Astrocyte (in vitro differentiated cells and primary cell): ENCODE data around the gene ST8SIA5. TPM values are rescaled to one million over a fixed set of nuclear protein-coding genes. Genes with fewer than 3 reads are reported as not detected.

Experiments used
- DNase-seq: peaks from one replicate; pipeline ENCODE4 v3.0.0-alpha.2; 2010; ENCODE audit warnings: low read depth
- FAIRE-seq: peaks from 2 replicates; lab custom pipeline; 2011; peaks lifted over from hg19 to GRCh38; lab: Jason Lieb, UNC
- H2AFZ ChIP-seq: 2 replicates; pipeline ENCODE4 v1.6.0; 2012; ENCODE audit warnings: low read depth, low read length, inconsistent platforms
- H3K27ac ChIP-seq: 2 replicates; pipeline ENCODE4 v1.5.1; 2011; ENCODE audit warnings: low read depth, low read length, inconsistent platforms
- H3K27me3 ChIP-seq: 2 replicates; pipeline ENCODE4 v1.6.0; 2011; ENCODE audit warnings: low read length, inconsistent platforms; ENCODE audit not compliant: insufficient read depth
- H3K36me3 ChIP-seq: 2 replicates; pipeline ENCODE4 v1.5.1; 2011; ENCODE audit warnings: low read length, inconsistent platforms; ENCODE audit not compliant: insufficient read depth
- H3K4me1 ChIP-seq: 2 replicates; pipeline ENCODE4 v1.5.1; 2011; ENCODE audit warnings: low read length, inconsistent platforms; ENCODE audit not compliant: insufficient read depth
- H3K4me2 ChIP-seq: 2 replicates; pipeline ENCODE4 v1.6.0; 2012; ENCODE audit warnings: low read length, inconsistent platforms
- H3K4me3 ChIP-seq: 2 replicates; pipeline ENCODE4 v1.5.1; 2011; ENCODE audit warnings: low read depth, mild to moderate bottlenecking, low read length, inconsistent platforms; ENCODE audit not compliant: insufficient read depth
- H3K79me2 ChIP-seq: 2 replicates; pipeline ENCODE4 v1.6.0; 2012; ENCODE audit warnings: mild to moderate bottlenecking, low read length, inconsistent platforms; ENCODE audit not compliant: insufficient read depth
- H3K9ac ChIP-seq: 2 replicates; pipeline ENCODE4 v1.6.0; 2012; ENCODE audit warnings: mild to moderate bottlenecking, low read length, inconsistent platforms
- H3K9me3 ChIP-seq: 2 replicates; pipeline ENCODE4 v1.5.1; 2012; ENCODE audit warnings: low read depth, mild to moderate bottlenecking, low read length, inconsistent platforms; ENCODE audit not compliant: insufficient read depth
- H4K20me1 ChIP-seq: 2 replicates; pipeline ENCODE4 v1.6.0; 2012; ENCODE audit warnings: low read length, inconsistent platforms; ENCODE audit not compliant: insufficient read depth
- H3K27ac Mint-ChIP-seq: one replicate; pipeline ENCODE4 v1.8.0; 2021; ENCODE audit warnings: mild to moderate bottlenecking, mixed read lengths; ENCODE audit not compliant: unreplicated experiment
- H3K27me3 Mint-ChIP-seq: one replicate; pipeline ENCODE4 v1.8.0; 2021; ENCODE audit warnings: low read depth, mixed read lengths; ENCODE audit not compliant: unreplicated experiment
- H3K36me3 Mint-ChIP-seq: one replicate; pipeline ENCODE4 v1.8.0; 2021; ENCODE audit warnings: low read depth, mixed read lengths; ENCODE audit not compliant: unreplicated experiment
- H3K4me1 Mint-ChIP-seq: one replicate; pipeline ENCODE4 v1.8.0; 2021; ENCODE audit warnings: low read depth, mixed read lengths; ENCODE audit not compliant: unreplicated experiment
- H3K4me3 Mint-ChIP-seq: one replicate; pipeline ENCODE4 v1.8.0; 2021; ENCODE audit warnings: mild to moderate bottlenecking, moderate library complexity, mixed read lengths; ENCODE audit not compliant: unreplicated experiment
- H3K9me3 Mint-ChIP-seq: one replicate; pipeline ENCODE4 v1.8.0; 2021; ENCODE audit warnings: mild to moderate bottlenecking, mixed read lengths; ENCODE audit not compliant: unreplicated experiment
- EZH2 ChIP-seq: IDR thresholded peaks from 2 replicates; pipeline ENCODE4 v1.6.1; 2012; ENCODE audit warnings: mild to moderate bottlenecking, low read length, inconsistent platforms; ENCODE audit not compliant: insufficient read depth
- total RNA-seq: library from RNA; stranded (reverse); gene quantifications from 2 replicates; pipeline ENCODE4 v1.2.1, GENCODE V29; 2021
- TF ChIP-seq, protein P1 (sequence below): IDR thresholded peaks from 2 replicates; pipeline ENCODE4 v1.5.1; 2011; ENCODE audit warnings: low read depth, mild to moderate bottlenecking, inconsistent platforms, low read length, moderate library complexity; ENCODE audit not compliant: insufficient read depth

ST8SIA5 gene
- total RNA-seq, 1 donor from 2014 or later = 0.36 TPM

DNA sequence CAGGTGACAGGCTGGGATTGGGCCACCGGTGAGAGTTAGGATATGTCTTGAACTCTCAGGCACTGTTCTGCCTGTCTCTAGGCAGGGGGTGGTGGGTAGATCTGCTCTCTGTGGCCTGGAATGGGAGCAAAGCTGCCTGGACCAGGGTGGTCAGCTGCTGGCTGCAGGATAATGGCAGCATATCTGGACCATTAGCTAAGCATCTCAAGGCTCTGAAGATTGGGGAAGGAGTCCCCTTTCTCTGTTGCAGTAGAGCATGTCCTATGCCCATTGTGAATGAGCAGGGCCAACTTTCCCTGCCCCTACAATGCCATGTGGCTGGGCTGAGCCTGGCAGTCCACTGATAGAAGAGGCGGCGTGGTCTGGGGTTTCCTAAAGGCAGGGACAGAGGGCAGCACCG, 134.4 kb downstream of the ST8SIA5 start:
- peaks cover 6% of the 10 kb centered on the region for H3K27me3 ChIP-seq
- H3K27me3 Mint-ChIP-seq = peaks cover 35% of the 10 kb centered on the region
- no peak for TF ChIP-seq EZH2
- TF ChIP-seq, protein P1, sequence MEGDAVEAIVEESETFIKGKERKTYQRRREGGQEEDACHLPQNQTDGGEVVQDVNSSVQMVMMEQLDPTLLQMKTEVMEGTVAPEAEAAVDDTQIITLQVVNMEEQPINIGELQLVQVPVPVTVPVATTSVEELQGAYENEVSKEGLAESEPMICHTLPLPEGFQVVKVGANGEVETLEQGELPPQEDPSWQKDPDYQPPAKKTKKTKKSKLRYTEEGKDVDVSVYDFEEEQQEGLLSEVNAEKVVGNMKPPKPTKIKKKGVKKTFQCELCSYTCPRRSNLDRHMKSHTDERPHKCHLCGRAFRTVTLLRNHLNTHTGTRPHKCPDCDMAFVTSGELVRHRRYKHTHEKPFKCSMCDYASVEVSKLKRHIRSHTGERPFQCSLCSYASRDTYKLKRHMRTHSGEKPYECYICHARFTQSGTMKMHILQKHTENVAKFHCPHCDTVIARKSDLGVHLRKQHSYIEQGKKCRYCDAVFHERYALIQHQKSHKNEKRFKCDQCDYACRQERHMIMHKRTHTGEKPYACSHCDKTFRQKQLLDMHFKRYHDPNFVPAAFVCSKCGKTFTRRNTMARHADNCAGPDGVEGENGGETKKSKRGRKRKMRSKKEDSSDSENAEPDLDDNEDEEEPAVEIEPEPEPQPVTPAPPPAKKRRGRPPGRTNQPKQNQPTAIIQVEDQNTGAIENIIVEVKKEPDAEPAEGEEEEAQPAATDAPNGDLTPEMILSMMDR = no peak
- no peaks in the 10 kb centered on the region for H3K79me2 ChIP-seq
- DNase-seq (no peak), FAIRE-seq (no peak)
- H3K4me2 ChIP-seq = no peak overlapping the region
- H3K4me3 ChIP-seq = no peak overlapping the region
- no peaks in the 10 kb centered on the region for H3K36me3 Mint-ChIP-seq
- no peak overlapping the region for H3K4me3 Mint-ChIP-seq
- no peak overlapping the region for H2AFZ ChIP-seq
- no peak overlapping the region for H3K27ac ChIP-seq
- no peak overlapping the region for H3K27ac Mint-ChIP-seq
- H3K36me3 ChIP-seq = no peaks in the 10 kb centered on the region
- peaks cover 7% of the 10 kb centered on the region for H3K4me1 Mint-ChIP-seq
- no peaks in the 10 kb centered on the region for H4K20me1 ChIP-seq
- H3K9me3 Mint-ChIP-seq = no peaks in the 10 kb centered on the region
- H3K9me3 ChIP-seq = no peaks in the 10 kb centered on the region
- no peaks in the 10 kb centered on the region for H3K4me1 ChIP-seq
- no peak overlapping the region for H3K9ac ChIP-seq

DNA sequence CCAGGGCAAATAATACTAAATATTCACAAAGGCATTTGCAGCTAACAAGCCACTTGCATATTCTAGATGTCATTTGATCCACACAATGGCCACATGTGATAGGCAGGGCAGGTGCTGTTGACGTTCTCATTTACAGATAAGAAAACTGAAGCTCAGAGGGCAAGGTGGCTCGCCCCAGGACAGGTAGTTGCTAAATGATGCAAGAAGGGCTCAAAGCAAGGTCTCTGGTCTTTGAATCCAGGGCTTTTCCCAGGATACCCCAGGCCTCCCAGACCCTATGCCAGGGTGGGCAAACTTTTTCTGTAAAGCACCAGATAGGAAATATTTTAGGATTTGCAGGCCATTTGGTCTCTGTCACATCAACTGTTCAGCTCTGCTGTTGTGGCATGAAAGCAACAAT, 135.0 kb downstream of the ST8SIA5 start:
- FAIRE-seq (no peak), DNase-seq (no peak)
- H3K79me2 ChIP-seq = no peaks in the 10 kb centered on the region
- peaks cover 33% of the 10 kb centered on the region for H3K27me3 Mint-ChIP-seq
- no peaks in the 10 kb centered on the region for H4K20me1 ChIP-seq
- peaks cover 4% of the 10 kb centered on the region for H3K27me3 ChIP-seq
- no peaks in the 10 kb centered on the region for H3K9me3 Mint-ChIP-seq
- no peak overlapping the region for H3K27ac ChIP-seq
- no peak overlapping the region for H3K4me2 ChIP-seq
- H3K9ac ChIP-seq = no peak overlapping the region
- H3K4me3 Mint-ChIP-seq = no peak overlapping the region
- TF ChIP-seq EZH2 = no peak
- TF ChIP-seq, protein P1 = no peak
- H3K27ac Mint-ChIP-seq = no peak overlapping the region
- H3K36me3 ChIP-seq = no peaks in the 10 kb centered on the region
- H3K4me3 ChIP-seq = no peak overlapping the region
- H2AFZ ChIP-seq = no peak overlapping the region
- peaks cover 7% of the 10 kb centered on the region for H3K4me1 Mint-ChIP-seq
- H3K9me3 ChIP-seq = no peaks in the 10 kb centered on the region
- H3K4me1 ChIP-seq = no peaks in the 10 kb centered on the region
- H3K36me3 Mint-ChIP-seq = no peaks in the 10 kb centered on the region

DNA sequence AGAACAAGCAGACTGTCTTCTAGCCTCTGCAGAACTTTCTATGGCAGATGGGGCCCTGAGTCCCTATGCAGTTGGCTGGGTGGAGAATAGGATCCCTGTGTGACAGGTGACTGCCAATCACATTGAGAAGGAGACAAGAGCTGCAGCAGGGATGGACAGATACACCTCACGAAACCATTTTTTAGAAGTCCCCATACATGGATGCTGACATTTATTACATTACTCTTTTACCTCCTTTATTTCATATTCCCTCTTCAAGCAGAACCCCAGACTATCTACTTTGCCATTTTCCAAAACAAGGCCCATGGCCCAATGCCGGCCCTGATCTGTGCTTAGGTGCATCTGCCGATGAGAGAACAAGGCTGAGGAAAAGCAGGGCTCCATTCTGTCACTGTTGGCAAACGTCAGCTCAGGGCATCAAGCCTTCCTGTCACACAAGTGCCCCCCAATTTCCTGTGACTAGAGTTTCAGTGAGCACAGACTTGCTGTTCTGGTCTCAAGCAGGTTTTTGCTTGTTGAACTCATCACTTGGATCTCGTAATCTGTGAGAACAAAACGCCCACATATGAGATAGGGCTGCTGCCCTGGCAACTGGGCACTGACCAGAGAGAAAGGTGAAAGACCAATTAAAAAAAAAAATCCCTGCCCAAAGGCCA, 135.6 kb downstream of the ST8SIA5 start:
- no peaks in the 10 kb centered on the region for H3K36me3 ChIP-seq
- H3K4me1 Mint-ChIP-seq = peaks cover 7% of the 10 kb centered on the region
- TF ChIP-seq, protein P1 = no peak
- TF ChIP-seq EZH2 = no peak
- H3K4me3 ChIP-seq = no peak overlapping the region
- H3K27ac ChIP-seq = no peak overlapping the region
- peaks cover 4% of the 10 kb centered on the region for H3K27me3 ChIP-seq
- no peaks in the 10 kb centered on the region for H3K4me1 ChIP-seq
- no peak for FAIRE-seq
- no peak for DNase-seq
- no peak overlapping the region for H3K9ac ChIP-seq
- no peaks in the 10 kb centered on the region for H3K9me3 ChIP-seq
- no peaks in the 10 kb centered on the region for H4K20me1 ChIP-seq
- peaks cover 31% of the 10 kb centered on the region for H3K27me3 Mint-ChIP-seq
- no peaks in the 10 kb centered on the region for H3K9me3 Mint-ChIP-seq
- H3K36me3 Mint-ChIP-seq = no peaks in the 10 kb centered on the region
- H3K27ac Mint-ChIP-seq = no peak overlapping the region
- no peak overlapping the region for H2AFZ ChIP-seq
- H3K4me2 ChIP-seq = no peak overlapping the region
- H3K79me2 ChIP-seq = no peaks in the 10 kb centered on the region
- H3K4me3 Mint-ChIP-seq = no peak overlapping the region
